Measurements from ENCODE around the gene FOXR1.

Gene FOXR1, protein sequence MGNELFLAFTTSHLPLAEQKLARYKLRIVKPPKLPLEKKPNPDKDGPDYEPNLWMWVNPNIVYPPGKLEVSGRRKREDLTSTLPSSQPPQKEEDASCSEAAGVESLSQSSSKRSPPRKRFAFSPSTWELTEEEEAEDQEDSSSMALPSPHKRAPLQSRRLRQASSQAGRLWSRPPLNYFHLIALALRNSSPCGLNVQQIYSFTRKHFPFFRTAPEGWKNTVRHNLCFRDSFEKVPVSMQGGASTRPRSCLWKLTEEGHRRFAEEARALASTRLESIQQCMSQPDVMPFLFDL

DNA sequence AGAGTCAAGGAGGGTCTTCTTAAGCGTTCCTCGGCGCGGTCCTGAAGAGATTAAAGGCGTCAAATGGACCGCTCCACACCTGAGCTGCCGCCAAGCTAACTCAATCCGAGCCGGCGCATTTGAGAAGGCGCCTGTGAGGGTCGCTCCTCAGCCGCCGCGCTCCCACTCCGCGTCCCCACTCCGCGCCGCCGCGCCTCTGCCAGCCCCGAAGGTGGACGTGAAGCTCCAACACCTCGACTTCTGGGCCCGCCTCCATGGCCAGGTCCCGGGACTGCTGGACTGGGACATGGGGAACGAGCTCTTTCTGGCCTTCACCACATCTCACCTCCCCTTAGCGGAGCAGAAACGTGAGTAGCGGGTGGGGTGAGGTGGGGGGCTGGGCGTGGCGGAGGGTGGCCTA is at the start of gene FOXR1:
TSS of gene FOXR1 (plus strand) at position 116 of the 400 bp plus-strand sequence. CDS start at position 287, 171 bp downstream.
- in situ Hi-C loops (cut with MboI; ENCODE audit: low sequenced_read_pairs): loop anchor here (25.0 kb wide), 1 partner anchor 284 kb away; the partner anchor contains the start of gene TREH

DNA sequence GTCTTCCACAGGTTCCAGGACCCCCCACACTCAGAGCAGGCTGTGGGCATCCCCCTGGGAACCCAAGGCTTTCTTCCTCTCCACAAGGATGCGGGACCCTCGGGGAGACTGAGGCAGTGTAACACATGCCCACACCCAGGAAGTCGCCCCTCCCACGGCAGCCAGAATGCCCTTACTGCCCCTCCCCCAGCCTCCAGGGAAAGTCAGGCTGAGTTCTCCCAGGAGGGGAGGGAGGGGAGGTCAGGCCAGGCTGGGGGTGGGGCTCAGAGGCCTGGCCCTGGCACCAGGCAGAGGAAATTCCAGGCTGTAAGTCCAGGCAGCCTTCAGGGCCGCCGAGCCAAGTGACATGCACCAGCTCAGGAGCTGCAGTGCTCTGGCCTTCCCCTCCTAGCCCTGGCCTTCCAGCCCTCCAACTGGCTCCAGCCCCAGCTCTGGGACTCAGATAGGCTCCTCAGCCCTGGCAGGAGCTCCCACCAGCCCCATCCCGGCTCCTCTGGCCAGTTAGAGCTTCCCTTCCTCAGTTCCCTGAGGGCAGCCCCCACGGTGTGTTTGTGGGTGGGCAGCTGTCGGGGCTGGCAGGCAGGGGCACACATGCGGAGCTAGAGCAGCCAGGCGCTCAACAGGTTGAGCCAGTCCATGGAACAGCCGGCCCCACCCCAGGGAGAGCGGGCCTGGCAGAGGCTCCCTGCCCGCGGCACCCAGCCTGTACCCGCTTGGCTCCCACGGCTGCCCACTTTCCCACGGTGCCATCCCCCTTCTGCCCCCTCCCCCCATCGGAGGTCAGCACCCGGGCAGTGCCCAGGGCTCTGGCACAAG is 49.4 kb upstream of the FOXR1 start:
- in situ Hi-C loops (cut with MboI; ENCODE audit: low sequenced_read_pairs): no loop called here

GRCh38 chr11:118922745-118923627 is 48.6 kb upstream of the FOXR1 start:
- in situ Hi-C loops (cut with MboI; ENCODE audit: low sequenced_read_pairs): no loop called here

DNA sequence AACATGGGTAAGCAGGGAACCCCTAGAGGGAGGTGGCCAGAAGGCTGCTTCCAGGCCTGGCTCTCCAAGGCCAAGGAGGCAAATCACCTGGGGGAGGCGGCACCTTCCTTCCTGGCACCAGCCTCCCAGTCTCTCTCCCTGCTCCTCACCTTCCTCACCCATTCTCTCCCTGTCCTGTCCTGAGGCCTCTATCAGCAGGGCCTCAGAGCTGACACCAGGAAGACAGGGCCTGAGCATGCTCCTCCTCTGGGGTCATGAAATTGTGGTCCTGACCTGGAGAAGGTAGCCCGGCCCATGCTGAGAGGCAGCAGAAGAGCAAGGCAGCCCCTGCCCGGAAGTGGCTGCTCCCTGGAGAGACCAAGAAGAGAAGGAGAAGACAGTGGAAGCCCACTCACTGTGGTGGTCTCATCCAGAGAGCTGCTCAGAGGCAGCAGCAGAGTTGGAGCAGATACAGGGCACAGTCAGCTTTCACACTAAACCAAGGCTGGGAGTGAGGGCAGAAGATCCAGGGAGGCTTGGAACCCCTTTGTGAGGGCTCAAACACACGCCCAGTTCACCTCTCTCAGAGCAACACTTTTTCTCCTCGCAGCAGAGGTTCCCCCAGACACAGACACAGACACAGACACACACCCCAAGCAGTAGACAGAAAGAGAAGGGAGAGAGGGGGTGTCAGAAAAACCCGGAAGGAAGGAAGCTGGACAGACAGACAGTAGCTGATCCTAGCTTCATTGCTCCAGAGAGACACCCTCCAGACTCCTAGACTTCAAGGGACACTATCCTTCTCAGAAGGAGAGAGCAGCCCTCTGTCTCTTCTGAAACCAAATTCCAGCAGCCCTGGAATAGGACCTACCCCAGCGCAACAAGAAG is 47.6 kb upstream of the FOXR1 start:
- in situ Hi-C loops (cut with MboI; ENCODE audit: low sequenced_read_pairs): no loop called here

DNA sequence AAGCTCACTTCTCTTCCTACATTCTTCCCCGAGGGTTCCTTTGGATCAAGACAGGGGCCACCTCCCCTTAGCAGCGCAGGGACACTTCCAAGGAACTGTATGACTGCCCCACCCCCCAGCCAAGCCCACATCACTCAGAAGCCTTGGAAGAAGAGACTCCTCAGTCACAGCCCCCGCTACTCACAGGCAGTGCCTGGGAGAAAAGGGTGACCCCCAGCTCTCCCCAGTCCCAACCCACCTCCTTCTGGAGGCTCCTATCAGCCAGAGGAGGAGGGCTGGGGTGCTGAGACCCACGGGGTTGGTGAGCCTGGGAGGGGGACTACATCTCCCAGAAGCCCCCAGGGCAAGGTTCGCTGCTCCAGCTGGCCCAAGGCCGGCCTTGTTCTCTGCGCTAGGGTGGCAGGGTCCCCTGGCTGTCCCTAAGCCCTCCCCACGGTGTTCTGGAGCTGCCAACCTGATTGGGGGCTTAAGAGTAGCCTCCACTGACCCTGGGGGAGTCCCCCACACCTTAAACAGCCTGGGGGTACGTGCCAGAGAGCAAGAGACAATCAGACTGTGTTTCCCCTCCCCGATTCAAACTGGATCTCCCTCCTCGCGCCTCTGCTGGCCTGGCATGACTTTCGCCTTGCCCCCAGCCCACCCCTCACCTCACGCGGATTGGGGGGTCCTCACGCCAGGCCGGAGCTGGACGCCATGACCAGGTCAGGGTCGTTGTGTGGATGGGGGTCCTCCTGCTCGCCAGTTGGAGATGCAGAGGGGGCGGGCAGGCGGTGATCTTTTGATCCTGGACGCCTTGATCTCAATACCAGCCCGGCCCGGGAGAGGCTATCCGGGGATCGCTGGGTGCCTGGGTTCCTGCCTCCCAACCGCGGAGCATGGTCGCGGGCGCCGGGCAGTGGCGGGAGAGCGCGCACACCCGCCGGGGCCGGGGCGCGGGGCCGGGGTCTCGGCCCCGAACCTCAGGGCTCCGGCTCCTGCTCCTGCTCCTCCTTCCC is 46.7 kb upstream of the FOXR1 start:
- in situ Hi-C loops (cut with MboI; ENCODE audit: low sequenced_read_pairs): no loop called here

DNA sequence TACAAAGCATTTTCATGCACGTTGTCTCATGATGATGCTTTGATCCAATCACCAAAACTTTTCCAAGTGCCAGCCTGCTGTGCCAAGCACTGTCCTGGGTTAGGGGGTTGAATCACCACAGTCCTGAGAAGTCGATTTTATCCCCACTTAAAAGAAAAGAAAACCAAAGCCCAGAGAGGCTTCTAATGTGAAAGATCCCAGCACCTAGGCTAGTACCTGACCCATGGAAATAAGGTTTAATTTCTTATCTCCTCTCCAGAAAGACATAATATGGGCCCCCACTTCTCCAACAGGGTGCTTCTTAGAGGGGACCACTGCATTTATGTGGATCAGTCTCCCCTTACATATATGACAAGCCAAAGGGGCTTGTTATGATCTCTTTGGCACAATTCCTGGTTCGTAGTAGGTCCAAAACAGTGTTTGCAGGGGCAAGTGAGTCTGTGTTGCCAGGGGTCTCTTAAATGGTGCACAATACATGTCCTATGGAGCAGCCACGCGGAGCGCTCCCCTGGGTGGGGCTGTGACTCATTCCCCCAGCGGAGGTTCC is 43.9 kb upstream of the FOXR1 start:
- in situ Hi-C loops (cut with MboI; ENCODE audit: low sequenced_read_pairs): no loop called here

DNA sequence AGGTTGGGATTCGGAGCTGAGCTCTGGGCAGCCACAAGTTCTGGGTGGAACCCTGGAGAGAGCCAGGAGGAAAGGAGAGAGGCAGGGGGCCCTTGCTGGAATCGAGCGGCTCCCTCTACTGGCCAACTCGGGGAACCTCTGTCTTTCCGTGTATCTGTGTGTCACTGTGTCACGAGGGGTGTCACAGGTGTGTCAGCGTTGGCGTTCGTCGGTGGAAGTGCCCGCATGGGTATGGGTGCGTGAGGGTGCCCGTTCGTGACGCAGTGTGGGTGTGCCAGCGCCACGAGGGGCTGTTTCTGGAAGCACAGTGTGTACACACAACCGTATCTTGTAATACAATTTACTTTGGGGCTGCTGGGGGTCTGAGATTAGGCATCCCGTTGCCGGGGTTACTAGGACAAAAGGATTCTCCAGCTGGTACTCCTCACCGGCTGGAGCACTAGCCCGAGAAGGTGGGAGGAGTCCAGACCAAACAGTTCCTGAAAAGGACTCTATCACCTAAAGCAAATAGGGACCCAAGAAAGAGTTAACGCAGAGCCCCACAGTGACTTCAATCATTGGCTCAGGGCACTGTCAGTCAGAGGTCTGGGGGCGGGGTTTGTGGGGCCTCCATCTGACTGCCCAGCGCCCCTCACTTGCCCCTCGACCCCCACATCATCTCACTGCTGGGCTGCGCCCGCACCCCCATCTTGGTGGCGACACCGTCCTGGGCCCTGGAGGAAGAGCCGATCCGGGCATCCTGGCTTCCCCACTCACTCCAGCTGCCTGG is 43.3 kb upstream of the FOXR1 start:
- in situ Hi-C loops (cut with MboI; ENCODE audit: low sequenced_read_pairs): no loop called here

- in situ Hi-C loops (cut with MboI; ENCODE audit: low sequenced_read_pairs): no loop called here
Observed at GRCh38 chr11:118928870-118929500, 42.6 kb upstream of the FOXR1 start.

DNA sequence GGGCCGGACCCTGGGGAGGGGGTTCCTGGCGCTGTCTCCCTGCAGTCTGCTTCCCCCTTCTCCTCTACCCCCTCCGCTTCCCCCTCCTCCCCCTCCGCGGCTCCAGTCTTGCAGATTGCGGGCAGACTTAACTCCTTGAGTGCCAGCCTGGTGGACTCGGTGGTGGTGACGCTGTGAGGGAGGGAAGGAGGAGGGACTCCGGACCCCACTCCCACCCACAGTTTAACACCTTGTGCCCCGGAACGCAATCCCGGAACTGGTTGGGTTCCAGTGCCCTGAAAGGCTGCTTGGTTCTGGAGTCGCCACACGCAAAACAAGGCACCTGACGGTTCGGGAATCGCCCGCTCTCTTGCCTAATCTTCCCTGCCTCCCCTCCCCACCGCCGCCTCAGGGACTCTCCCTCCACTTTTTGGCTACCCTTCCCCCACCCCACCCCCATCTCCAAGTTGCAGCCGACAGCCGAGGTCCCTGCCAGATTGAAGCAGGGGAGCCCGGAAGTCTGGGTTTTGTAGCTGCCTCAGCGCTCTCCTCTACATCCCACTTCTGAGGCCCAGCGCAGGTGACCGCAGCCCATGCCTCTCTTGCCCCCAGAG is 42.0 kb upstream of the FOXR1 start:
- in situ Hi-C loops (cut with MboI; ENCODE audit: low sequenced_read_pairs): no loop called here

DNA sequence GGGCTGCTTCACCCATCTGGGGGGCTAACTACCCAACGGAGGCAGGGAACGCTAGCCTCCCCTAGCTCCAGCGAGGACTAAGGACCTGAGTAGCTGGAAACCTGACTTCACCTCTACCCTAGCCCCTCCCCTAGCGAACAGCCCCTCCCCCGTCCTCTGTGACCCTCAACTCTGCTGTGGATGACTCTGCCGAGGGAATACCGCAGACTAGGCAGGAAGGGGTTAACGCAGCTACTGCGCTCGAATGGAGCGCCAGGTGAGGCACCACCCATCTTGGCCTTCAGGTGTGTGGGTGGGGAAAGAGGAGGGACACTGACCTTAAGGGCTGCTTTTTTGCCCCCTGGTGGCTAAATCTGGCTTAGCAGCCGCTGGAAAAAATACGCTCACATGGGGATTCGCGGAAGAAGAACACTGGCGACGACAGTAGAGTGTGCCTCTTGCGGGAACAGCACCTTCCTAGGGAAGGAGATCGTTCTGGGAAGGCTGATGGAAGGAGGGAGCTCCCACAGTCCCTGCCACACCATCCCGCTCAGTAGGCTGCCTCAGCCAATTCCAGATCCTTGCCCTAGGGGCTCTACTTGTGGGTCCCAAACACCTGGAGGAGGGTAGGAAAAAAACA is 41.4 kb upstream of the FOXR1 start:
- in situ Hi-C loops (cut with MboI; ENCODE audit: low sequenced_read_pairs): no loop called here

GRCh38 chr11:118931571-118931970 is 40.0 kb upstream of the FOXR1 start:
- in situ Hi-C loops (cut with MboI; ENCODE audit: low sequenced_read_pairs): no loop called here

GRCh38 chr11:118933486-118933885 is 38.1 kb upstream of the FOXR1 start:
- in situ Hi-C loops (cut with MboI; ENCODE audit: low sequenced_read_pairs): no loop called here

DNA sequence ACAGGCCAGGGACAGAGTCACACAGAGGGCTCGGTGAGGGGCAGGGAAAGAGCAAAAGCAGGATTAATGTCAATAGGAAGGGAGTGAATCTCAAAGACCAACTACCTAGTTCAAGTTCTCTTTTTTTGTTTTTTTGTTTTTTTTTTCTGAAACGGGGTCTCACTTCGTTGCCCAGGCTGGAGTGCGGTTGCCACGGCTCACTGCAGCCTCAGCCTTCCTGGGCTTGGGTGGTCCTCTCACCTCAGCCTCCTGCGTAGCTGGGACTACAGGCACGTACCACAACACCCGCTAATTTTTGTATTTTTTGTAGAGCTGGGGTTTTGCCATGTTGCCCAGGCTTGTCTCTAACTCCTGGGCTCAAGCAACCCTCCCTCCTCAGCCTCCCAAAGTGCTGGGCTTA is 36.2 kb upstream of the FOXR1 start:
- in situ Hi-C loops (cut with MboI; ENCODE audit: low sequenced_read_pairs): no loop called here

DNA sequence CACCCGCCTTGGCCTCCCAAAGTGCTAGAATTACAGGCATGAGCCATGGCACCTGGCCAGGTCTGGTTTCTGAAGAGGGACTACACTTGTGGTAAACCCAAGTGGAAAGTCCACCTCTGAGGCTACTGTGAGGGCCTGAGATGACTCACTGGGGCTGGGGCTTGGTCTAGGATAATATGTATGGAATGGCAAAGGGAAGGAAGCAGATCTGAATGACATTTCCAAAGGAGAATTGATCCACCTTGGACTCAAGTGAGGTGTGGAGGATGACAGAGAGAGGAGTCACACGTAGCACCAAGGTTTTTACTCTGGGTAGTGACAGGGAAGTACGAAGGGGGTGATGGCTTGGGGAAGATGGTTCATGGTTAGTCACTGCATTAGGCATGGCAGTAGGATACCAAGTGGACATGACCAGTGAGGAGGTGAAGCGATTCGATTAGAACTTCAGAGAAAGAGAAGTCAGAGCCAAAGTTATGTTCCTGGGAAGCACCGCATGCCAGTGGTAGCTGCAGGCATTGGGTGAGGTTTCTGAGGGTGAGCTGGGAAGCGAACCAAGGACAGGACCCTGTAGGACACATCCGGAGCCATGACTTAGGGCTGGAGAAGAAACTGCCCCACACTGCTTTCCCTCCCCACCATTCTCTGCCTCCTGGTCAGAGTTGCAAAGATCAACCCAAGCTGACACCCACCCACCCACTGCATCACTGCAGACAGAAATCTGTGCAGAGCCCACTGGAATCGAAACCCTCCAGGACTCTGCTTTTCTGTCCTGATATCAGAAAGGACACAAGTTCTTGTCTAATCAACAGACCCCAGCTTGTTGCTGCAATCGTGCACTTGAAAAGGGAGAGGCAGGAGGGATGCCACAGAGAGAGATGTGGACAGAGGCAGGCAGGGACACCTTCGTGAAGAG is 32.8 kb upstream of the FOXR1 start:
- in situ Hi-C loops (cut with MboI; ENCODE audit: low sequenced_read_pairs): no loop called here

DNA sequence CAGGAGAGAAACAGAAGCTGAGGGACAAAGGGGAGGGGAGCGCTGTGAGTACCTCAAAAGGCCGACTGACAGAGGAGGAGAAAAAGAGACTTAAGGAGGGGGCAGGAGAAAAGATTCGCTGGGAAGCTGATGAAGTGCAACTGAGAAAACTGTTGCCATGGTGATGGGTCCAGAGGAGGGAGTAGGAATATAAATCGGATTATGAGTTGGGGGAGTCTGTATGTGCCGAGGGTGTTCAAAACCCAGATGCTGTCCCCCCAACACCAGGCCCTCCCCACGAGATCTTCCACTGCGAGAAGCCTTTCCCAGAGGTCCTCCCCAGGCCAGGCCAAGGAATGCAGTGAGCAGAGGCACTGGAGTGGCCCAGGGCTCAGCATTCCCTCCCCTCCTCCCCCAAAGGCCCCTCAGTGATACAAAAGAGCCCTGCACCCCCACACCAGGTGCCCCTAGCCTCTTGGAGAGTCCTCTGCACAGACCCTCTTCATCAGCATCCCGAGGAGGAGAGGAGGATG is 32.1 kb upstream of the FOXR1 start:
- in situ Hi-C loops (cut with MboI; ENCODE audit: low sequenced_read_pairs): no loop called here

Data from HL-60/S4 (cell line).